ENCODE data around the gene ANO10. TPM values are rescaled to one million over a fixed set of nuclear protein-coding genes. Genes with fewer than 3 reads are reported as not detected.
"Not testable (repeated sequence)": the region's sequence is repeated elsewhere in the genome, so short reads cannot be mapped to it uniquely, and the experiment has no call there.

The ANO10 gene
- total and polyA plus RNA-seq, 2 of the 8 experiments (the other 6 are each of a cell fraction or from before 2014, with no cell fraction given): 38.0 to 53.2 TPM

GRCh38 chr3:43573576-43573975, 48.2 kb downstream of the ANO10 start (continued):
- TF ChIP-seq EP300 (IDR thresholded peaks at IDR 0.05; ENCODE audit: borderline replicate concordance in 1 of 2, low read depth in 2 of 2, low read length in 2 of 2) (no peak), SUZ12 (IDR thresholded peaks at IDR 0.05; ENCODE audit: low read length) (no peak), SP2 (IDR thresholded peaks at IDR 0.05; ENCODE audit: low read length) (no peak), SIX5 (IDR thresholded peaks at IDR 0.05; ENCODE audit: low read depth, low read length) (no peak)

- not testable (repeated sequence) for H3K4me2 ChIP-seq (ENCODE audit: insufficient read depth in 1 of 2, low read depth in 2 of 2, low read length in 2 of 2); H3K9me3 ChIP-seq (ENCODE audit: insufficient read depth in 2 of 2, low read depth in 1 of 2, low read length in 1 of 2); H2AFZ ChIP-seq (ENCODE audit: low read length); H3K23ac ChIP-seq (ENCODE audit: insufficient read length); H3K79me2 ChIP-seq (ENCODE audit: control insufficient read depth in 1 of 2, insufficient read depth in 2 of 2, low read length in 2 of 2); H2BK20ac ChIP-seq (ENCODE audit: low read length); H4K20me1 ChIP-seq (replicated peaks in 1 of 2; ENCODE audit: control insufficient read depth in 1 of 2, insufficient read depth in 2 of 2, low read length in 2 of 2); H4K5ac ChIP-seq (ENCODE audit: insufficient read length, low read depth, low read length); H3K9ac ChIP-seq (replicated peaks in 1 of 4; ENCODE audit: extremely low read depth in 1 of 4, low read depth in 3 of 4, low read length in 3 of 4); H4K91ac ChIP-seq (replicated peaks; ENCODE audit: insufficient read length, low read length); H3K56ac ChIP-seq (replicated peaks; ENCODE audit: insufficient read length, low read depth, low read length); H3K4me1 ChIP-seq (replicated peaks in 1 of 4; ENCODE audit: control insufficient read depth in 3 of 4, insufficient read depth in 4 of 4, low read length in 3 of 4); H2BK5ac ChIP-seq (ENCODE audit: low read depth, low read length); DNase-seq (ENCODE audit: low read depth in 1 of 2, low spot score in 2 of 2); H2BK120ac ChIP-seq (replicated peaks; ENCODE audit: low read depth, low read length); H3K23me2 ChIP-seq (ENCODE audit: low read depth, low read length); H3K27me3 ChIP-seq (replicated peaks in 1 of 4; ENCODE audit: control insufficient read depth in 3 of 4, extremely low read depth in 1 of 4, insufficient read depth in 3 of 4, low read length in 3 of 4); H3K36me3 ChIP-seq (ENCODE audit: control insufficient read depth in 2 of 4, insufficient read depth in 4 of 4, low read length in 3 of 4); H2BK15ac ChIP-seq (ENCODE audit: low read length); H2AK5ac ChIP-seq (ENCODE audit: low read depth, low read length); H2BK12ac ChIP-seq (ENCODE audit: low read depth, low read length); H3K18ac ChIP-seq (ENCODE audit: extremely low read depth, low read length); H3K14ac ChIP-seq (ENCODE audit: insufficient read length); H3K79me1 ChIP-seq (ENCODE audit: low read depth, low read length); H4K8ac ChIP-seq (ENCODE audit: extremely low read depth, insufficient read depth, low read length); FAIRE-seq; H3K4ac ChIP-seq (replicated peaks; ENCODE audit: insufficient read length, low read depth, low read length)
- POLR2A ChIA-PET (ENCODE audit: partially characterized antibody): interaction anchor here (0.6 kb wide), 1 partner anchor 300 kb away, joined by 3 read pairs; no protein-coding TSS in a partner anchor
- 58% methylated on average over 16 of the region's 30 CpGs; no CpG with 5 or more reads in 1 of the 2 experiments for WGBS, 2 experiments (ENCODE audit: extremely low coverage in 1 of 2, insufficient coverage in 1 of 2, insufficient read length in 1 of 2, insufficient replicate concordance in 2 of 2, low coverage in 1 of 2, low lambda C conversion rate in 2 of 2, missing lambda C conversion rate in 1 of 2)
- peak overlapping the region; percentile 45; the same call in 1 of the 2 replicates for H3K27ac ChIP-seq (ENCODE audit: low read depth, low read length)
- CTCF ChIA-PET (ENCODE audit: partially characterized antibody): interaction anchor here (0.6 kb wide), 1 partner anchor 66 kb away, joined by 3 read pairs; no protein-coding TSS in a partner anchor
- peak overlapping the region in 2 of 4 experiments; percentile 12 to 35; a peak in 2 of 8 replicates for H3K4me3 ChIP-seq (ENCODE audit: extremely low read depth in 1 of 4, insufficient read depth in 2 of 4, low read depth in 3 of 4, low read length in 4 of 4)
Observed at GRCh38 chr3:43565661-43566341, 56.0 kb downstream of the ANO10 start.

Measured in H1 (cell line).